ENCODE data around the gene MAGI2.

GRCh38 chr7:78852951-78853350 is 600.5 kb downstream of the MAGI2 start:
- TF ChIP-seq CTCF (IDR thresholded peaks at IDR 0.05; ENCODE audit: borderline replicate concordance, extremely low read depth, low read length, poor library complexity, severe bottlenecking) (no peak), EZH2 (IDR thresholded peaks at IDR 0.05; ENCODE audit: borderline replicate concordance, low read depth, low read length, severe bottlenecking) (no peak)

All from DND-41 (cell line).